ENCODE measurements around the gene GABRB1. TPM values are rescaled to one million over a fixed set of nuclear protein-coding genes. Genes with fewer than 3 reads are reported as not detected.

GABRB1 gene
- polyA plus RNA-seq, 2 of the 4 experiments (the other 2 are of a cell fraction): not detected

DNA sequence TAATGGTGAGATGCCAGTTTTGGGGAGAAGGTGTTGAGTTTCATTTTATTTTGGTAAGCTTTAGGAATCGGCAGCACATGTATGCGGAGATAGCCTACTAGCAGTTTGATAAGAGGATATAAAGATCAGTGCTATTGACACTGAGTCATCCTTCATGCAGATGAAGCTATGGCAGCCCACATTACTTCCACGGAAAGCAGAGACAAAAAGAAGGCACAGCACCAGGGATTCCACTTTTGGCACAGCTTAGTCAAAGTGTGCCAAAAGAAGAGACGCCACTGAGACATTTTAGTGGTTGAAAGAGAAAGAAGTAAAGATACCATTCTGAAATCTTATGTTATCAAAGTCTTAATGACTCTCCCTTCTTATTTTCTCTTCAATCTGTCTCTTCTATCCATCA is 103.8 kb downstream of the GABRB1 start:
- CTCF ChIA-PET: no interaction called here
- WGBS (ENCODE audit: missing lambda C conversion rate): 41% methylated on average over 4 of the region's 4 CpGs
- POLR2A ChIA-PET: no interaction called here

DNA sequence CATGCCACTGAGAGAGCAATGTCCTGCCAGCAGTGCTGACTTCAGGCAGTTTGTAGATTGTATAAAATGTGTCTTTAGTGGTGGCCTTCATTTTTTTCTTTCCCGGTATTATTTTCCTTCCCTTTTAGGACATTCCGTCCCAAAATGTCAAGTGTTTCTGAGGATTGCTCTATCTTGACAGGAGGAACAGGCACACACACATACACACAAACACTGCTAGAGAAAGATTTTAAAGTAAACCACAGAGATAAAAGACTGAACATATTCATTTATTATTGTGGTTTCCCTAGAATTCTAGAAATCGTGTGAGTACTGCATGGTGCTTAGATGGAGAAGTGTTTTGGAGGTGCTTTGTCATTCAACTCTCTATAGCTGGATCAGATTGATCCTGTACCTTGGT is 111.9 kb downstream of the GABRB1 start:
- ChIA-PET CTCF (interaction anchor here (0.9 kb wide), 1 partner anchor 21 kb away, joined by 3 read pairs; no protein-coding TSS in a partner anchor), POLR2A (no interaction called here)
- H3K4me1 ChIP-seq: no peaks in the 10 kb centered on the region
- DNase-seq (ENCODE audit: low read depth in 1 of 2, low spot score in 1 of 2) (no peak), ATAC-seq (no peak), FAIRE-seq (no peak)
- TF ChIP-seq FOSL2 (IDR thresholded peaks at IDR 0.05): no peak
- TF ChIP-seq FOSL2 (CRISPR knock-in tag; IDR thresholded peaks at IDR 0.05): no peak
- no peak for TF ChIP-seq RARB (CRISPR knock-in tag; IDR thresholded peaks at IDR 0.05)
- 58% methylated on average over 3 of the region's 3 CpGs for WGBS (ENCODE audit: missing lambda C conversion rate)
- no peak overlapping the region for H3K4me3 ChIP-seq
- H3K27ac ChIP-seq: no peak overlapping the region
- H3K4me2 ChIP-seq: no peak overlapping the region
- H3K9me3 ChIP-seq: no peaks in the 10 kb centered on the region

More for the DNA sequence above, 103.8 kb downstream of the GABRB1 start:
- Histone ChIP-seq H3K4me2 (no peak overlapping the region), H3K9me3 (no peaks in the 10 kb centered on the region), H3K27ac (no peak overlapping the region), H3K4me3 (no peak overlapping the region), H3K4me1 (no peaks in the 10 kb centered on the region)
- FAIRE-seq (no peak), ATAC-seq (no peak), DNase-seq (ENCODE audit: low read depth in 1 of 2, low spot score in 1 of 2) (no peak)
- TF ChIP-seq MAFK (IDR thresholded peaks at IDR 0.05; ENCODE audit: partially characterized antibody) (no peak), CBX2 (IDR thresholded peaks at IDR 0.05; ENCODE audit: borderline replicate concordance, low read depth) (no peak), RNF2 (IDR thresholded peaks at IDR 0.05; ENCODE audit: borderline replicate concordance, low read depth) (no peak), RCOR1 (IDR thresholded peaks at IDR 0.05; ENCODE audit: low read depth, low read length) (no peak), NR3C1 (IDR thresholded peaks at IDR 0.05) (no peak), RFX5 (IDR thresholded peaks at IDR 0.05) (no peak)

DNA sequence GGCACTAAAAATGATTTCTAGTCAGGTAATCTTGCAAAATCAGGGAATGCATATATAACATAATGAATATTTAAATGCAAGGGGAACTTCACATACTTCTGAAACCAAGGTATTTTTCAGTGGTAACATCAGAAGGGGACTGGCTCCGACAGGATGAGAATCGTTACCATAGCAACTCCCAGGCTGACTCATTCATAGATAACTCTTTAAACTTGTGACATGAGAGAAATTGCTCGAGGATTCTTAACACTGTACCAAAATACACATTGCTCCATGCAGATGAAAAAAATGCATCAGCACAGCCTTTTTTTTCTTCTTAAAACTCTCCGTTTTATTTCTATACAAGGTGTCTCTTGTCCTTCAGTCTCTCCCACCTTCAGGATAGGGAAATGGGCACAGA is 114.3 kb downstream of the GABRB1 start:
- H3K9me3 ChIP-seq: no peaks in the 10 kb centered on the region
- no peak for ATAC-seq
- no peak overlapping the region for H3K4me2 ChIP-seq
- no peak for DNase-seq (ENCODE audit: low read depth in 1 of 2, low spot score in 1 of 2)
- TF ChIP-seq RCOR1 (IDR thresholded peaks at IDR 0.05; ENCODE audit: low read depth, low read length) (no peak), HOXA7 (CRISPR knock-in tag; IDR thresholded peaks at IDR 0.05) (no peak)
- ChIA-PET POLR2A (no interaction called here), CTCF (no interaction called here)
- no peak overlapping the region for H3K27ac ChIP-seq
- no peak for FAIRE-seq
- 4% methylated on average over 4 of the region's 4 CpGs for WGBS (ENCODE audit: missing lambda C conversion rate)
- H3K4me1 ChIP-seq: no peaks in the 10 kb centered on the region
- no peak overlapping the region for H3K4me3 ChIP-seq

DNA sequence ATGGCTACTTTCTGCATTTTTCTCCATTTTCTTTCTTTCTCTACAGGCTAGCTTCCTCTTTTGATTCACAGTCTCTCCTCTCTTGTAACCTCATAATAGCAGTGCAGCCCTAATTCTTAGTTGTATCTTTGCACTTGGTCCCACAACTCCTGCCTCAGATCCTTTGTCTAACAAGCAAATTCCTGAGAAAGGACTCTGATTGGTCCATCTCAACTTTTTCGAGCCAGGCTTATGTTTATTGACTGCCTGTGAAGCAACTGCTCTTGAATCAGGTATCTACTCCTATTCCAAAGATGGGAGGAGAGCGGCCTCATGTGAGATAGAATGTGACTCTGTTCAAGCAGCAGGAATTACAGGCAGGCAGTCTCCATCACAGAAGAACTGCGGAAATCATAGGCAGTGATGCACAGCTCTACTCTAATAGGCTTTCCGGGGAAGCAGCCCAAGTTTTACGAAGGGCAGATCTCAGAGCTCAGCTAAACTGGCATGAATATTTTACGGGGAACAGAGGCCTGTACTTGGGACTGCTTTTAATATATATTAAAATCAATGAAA is 123.5 kb downstream of the GABRB1 start:
- no peak overlapping the region for H3K4me2 ChIP-seq
- POLR2A ChIA-PET: no interaction called here
- CTCF ChIA-PET: no interaction called here
- ATAC-seq (no peak), DNase-seq (ENCODE audit: low read depth in 1 of 2, low spot score in 1 of 2) (no peak), FAIRE-seq (no peak)
- WGBS (ENCODE audit: missing lambda C conversion rate): 0% methylated on average over 4 of the region's 6 CpGs
- H3K4me3 ChIP-seq: no peak overlapping the region
- H3K9me3 ChIP-seq: no peaks in the 10 kb centered on the region
- no peaks in the 10 kb centered on the region for H3K4me1 ChIP-seq
- TF ChIP-seq HEYL (CRISPR knock-in tag; IDR thresholded peaks at IDR 0.05) (no peak), RARB (CRISPR knock-in tag; IDR thresholded peaks at IDR 0.05) (no peak), POLR2A (IDR thresholded peaks at IDR 0.05; ENCODE audit: low read length) (no peak), JUN (IDR thresholded peaks at IDR 0.05) (no peak), SREBF2 (IDR thresholded peaks at IDR 0.05) (no peak), CEBPB (IDR thresholded peaks at IDR 0.05) (no peak), KDM1A (IDR thresholded peaks at IDR 0.05; ENCODE audit: low read depth) (no peak)
- no peak overlapping the region for H3K27ac ChIP-seq

DNA sequence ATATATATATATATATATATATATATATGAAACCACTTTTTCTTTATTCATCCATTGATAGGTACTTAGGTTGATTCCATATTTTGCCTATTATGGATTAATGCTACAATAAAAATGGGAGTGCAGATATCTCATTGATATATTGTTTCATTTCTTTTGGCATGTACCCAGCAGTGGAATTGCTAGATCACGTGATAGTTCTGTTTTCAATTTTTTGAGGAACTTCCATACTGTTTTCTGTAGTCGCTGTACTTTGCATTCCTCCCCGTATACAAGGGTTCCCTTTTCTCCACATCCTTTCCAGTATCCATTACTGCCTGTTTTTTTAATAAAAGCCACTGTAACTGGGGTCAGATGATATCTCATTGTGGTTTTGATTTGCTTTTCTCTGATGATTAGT is 124.6 kb downstream of the GABRB1 start:
- 8% methylated on average over 3 of the region's 3 CpGs for WGBS (ENCODE audit: missing lambda C conversion rate)
- Histone ChIP-seq H3K4me1 (no peaks in the 10 kb centered on the region), H3K4me3 (no peak overlapping the region), H3K4me2 (no peak overlapping the region), H3K9me3 (no peaks in the 10 kb centered on the region), H3K27ac (no peak overlapping the region)
- no peak for FAIRE-seq
- POLR2A ChIA-PET: no interaction called here
- no peak for DNase-seq (ENCODE audit: low read depth in 1 of 2, low spot score in 1 of 2)
- no peak for ATAC-seq
- CTCF ChIA-PET: no interaction called here
- TF ChIP-seq, protein P1, sequence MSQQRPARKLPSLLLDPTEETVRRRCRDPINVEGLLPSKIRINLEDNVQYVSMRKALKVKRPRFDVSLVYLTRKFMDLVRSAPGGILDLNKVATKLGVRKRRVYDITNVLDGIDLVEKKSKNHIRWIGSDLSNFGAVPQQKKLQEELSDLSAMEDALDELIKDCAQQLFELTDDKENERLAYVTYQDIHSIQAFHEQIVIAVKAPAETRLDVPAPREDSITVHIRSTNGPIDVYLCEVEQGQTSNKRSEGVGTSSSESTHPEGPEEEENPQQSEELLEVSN (IDR thresholded peaks at IDR 0.05; ENCODE audit: borderline replicate concordance, low read depth): no peak
- TF ChIP-seq KDM1A (IDR thresholded peaks at IDR 0.05; ENCODE audit: low read depth) (no peak), HEYL (CRISPR knock-in tag; IDR thresholded peaks at IDR 0.05) (no peak), SREBF2 (IDR thresholded peaks at IDR 0.05) (no peak), PHF8 (IDR thresholded peaks at IDR 0.05; ENCODE audit: borderline replicate concordance, low read depth) (no peak), CHD2 (IDR thresholded peaks at IDR 0.05; ENCODE audit: low read length, partially characterized antibody) (no peak), EHF (CRISPR knock-in tag; IDR thresholded peaks at IDR 0.05) (no peak), ZNF302 (CRISPR knock-in tag; IDR thresholded peaks at IDR 0.05) (no peak), FOXS1 (CRISPR knock-in tag; IDR thresholded peaks at IDR 0.05) (no peak), CBX8 (IDR thresholded peaks at IDR 0.05) (no peak), JUN (IDR thresholded peaks at IDR 0.05) (no peak), NFE2L2 (conservative IDR thresholded peaks at IDR 0.05; ENCODE audit: low read length) (no peak), FOSL2 (IDR thresholded peaks at IDR 0.05) (no peak), FOSL2 (CRISPR knock-in tag; IDR thresholded peaks at IDR 0.05) (no peak), MAFK (IDR thresholded peaks at IDR 0.05; ENCODE audit: partially characterized antibody) (no peak)
